Epidermal melanocyte (primary cell): ENCODE results near the gene BLID.

Source experiments
- DNase-seq: peaks from one replicate; pipeline ENCODE4 v3.0.0; 2011; ENCODE audit warnings: low spot score; ENCODE audit not compliant: insufficient read length

BLID gene

DNA sequence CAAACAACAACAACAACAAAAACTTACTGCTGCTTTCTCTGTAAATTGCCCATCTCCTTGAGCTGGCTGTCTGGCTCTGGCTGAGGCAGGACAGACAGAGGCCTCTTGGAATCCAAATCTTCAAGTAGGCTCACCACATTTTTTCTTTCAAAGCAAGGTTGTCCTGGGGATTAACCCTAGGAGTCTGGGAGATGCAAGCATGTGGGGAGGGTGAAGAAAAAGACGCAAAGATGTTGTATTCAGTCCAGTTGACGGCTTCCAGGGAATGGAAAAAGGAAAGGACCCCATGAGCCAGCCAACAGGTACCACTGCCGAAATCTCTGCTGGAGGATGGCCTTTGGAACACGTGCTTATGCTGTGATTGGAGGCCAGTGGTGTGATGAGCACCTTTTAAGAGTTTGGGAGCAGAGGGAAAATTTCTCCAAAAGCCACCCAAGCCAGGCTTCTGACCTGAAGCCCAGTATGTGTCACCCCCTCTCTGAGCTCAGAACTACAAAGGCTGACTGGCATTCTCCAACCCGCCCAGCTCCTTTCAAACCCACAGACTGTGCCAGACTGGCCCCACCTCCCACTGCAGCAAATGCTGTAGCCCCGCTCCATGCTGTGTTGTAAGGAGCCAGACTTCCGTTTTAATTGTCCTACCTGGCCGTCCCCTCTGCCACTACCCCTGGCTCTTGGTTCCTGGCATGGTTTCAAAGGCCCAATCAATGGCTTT lies 10.8 kb downstream of the BLID start:
- DNase-seq = no peak

DNA sequence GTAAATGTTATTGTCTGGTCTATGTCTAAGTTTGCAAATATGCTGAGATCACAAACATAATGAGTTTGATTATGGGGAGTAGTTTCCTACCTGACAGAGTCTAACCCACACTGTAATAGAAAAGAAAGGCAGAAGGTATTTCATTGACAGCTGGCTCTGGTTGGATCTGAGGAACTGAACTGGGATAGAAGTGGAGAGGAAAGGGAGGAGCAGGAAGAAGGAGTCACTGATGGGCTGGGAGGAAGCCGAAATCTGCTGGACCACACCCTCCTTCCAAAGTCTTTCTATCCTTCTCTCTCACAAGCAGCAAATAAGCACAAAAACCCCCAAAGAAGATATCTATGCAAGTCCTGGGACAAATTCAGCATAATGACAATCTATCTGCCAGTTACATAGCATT lies 11.7 kb downstream of the BLID start:
- no peak for DNase-seq

DNA sequence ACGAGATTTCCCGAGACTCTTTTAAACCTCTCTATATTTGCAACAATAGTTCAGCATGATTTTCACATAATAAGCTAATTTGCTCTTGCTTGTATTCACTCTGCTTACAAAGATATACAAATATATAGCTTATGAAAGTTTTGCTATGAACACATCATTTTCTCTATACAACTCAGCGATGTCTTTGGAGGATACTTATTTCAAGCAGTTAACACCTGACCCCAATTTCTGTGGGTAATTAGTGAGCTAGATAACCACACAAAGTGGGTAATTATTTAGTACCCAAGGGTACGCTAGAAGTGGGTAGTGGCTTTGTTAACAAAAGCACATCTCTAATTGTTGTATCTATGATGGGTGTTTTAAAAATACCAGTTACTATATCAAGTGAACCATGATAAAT lies 12.3 kb downstream of the BLID start:
- DNase-seq = no peak

- no peak for DNase-seq
These were observed 12.7 kb downstream of the BLID start for GRCh38 chr11:122103321-122103720.

DNA sequence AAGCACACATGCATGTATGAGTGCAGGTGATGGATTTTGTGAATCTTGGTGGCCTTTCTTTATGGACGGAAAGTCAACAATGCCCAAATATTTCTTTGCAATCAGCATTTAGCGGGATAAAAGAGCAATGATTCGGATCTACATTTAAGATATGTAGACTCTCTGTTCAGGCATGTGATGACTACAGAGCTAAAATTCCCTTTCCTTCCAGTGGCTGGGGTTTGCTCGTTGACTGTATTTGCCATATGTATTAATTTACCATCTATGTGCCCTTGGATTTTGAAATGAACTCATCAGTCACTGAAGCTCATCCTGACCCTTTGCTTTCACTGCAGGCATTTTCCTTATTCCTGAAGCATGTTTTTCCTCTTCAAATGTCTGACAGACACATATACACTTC lies 13.6 kb downstream of the BLID start:
- DNase-seq = no peak

DNA sequence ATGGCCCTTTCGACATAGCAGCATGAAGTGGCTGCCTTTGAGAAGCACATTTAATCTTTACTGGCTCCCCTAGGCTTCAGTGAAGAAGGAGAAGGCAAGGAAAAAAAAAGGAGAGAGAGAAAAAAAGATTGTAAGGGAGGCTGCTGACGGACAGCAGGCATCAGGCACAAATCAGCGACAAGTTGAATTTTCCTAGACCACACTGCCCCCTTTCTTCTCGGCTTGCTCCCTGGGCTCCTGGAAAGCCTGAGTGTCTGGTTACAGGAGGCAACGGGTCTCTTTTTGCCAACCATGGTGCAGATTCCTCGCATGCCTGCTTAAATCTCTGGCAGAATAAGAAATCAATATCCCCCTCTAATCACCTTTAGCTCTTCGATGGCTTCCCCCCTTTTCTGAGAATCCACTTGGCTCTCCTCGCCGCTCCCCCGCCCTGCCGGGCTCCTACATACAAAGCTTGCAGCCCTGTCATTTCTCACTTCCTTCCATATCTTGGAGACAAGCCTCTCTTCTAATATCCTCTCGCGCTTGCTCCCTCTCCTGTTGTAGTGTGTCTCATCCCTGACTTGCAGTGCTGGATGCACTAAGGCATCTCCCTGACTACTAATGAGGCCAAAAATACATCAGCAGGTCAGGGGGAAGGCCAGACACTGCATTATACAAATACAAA lies 14.3 kb downstream of the BLID start:
- DNase-seq = peak; percentile 57

GRCh38 chr11:122100756-122101080 lies 15.3 kb downstream of the BLID start:
- DNase-seq = no peak

GRCh38 chr11:122100037-122100755 lies 15.8 kb downstream of the BLID start:
- no peak for DNase-seq

DNA sequence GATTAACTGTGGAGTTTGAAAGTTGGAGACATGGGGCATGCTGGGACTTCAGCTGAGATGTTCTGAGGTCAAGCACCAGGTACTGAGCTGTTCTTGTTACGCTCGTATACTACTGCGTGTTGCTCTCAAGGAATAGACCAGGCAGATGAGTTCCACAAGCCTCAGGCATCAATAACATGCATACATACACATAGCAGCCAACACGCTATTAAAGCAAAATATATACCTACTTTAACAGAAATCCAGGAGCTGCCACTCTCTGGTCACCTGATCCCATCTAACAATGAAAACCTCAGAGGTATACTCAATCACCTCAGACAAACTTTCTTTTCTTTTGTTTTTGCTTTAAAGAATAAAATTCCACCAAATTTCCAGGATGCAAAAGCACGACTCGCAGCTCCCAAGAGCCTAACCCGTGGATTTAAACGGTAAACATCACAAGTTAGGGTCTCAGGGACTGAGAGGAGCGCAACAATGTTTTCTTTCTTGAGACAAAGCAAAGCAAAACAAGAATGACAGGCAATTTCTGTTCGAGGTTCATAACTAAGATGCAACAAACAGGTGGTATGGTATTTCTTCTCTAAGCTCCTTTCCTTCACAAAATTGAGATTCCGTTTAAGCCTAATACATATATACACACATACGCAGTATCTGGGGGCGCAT lies 16.5 kb downstream of the BLID start:
- DNase-seq = no peak

- DNase-seq = no peak
These were observed 17.6 kb downstream of the BLID start for GRCh38 chr11:122098261-122098980.

DNA sequence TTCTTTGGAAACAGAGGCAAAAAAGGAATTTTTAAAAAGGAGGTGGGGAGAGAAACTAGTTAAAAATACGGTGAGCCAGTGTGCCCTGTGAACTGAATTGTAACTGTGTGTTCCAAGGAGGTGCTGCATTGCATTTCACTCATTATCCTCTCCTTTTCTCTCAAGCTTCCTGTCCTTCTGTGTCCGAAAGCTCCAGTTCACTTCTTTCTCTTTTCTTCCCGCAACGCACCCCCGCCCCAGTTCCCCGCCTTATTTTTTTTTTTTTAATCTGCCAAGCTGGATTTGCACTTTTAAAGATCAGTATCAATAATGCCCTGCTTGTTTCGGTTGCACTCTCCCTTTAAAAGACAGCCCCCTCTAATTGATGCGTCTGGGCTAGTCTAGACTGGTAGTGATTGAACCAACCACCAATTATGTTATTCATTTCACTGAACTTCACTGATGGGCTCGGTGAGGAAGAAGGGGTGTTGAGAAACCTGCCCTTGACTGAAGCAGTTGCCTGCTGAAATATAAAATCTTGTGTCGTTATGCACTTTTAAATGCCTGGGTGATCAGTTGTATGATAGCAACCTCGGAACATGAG lies 18.5 kb downstream of the BLID start:
- no peak for DNase-seq

DNA sequence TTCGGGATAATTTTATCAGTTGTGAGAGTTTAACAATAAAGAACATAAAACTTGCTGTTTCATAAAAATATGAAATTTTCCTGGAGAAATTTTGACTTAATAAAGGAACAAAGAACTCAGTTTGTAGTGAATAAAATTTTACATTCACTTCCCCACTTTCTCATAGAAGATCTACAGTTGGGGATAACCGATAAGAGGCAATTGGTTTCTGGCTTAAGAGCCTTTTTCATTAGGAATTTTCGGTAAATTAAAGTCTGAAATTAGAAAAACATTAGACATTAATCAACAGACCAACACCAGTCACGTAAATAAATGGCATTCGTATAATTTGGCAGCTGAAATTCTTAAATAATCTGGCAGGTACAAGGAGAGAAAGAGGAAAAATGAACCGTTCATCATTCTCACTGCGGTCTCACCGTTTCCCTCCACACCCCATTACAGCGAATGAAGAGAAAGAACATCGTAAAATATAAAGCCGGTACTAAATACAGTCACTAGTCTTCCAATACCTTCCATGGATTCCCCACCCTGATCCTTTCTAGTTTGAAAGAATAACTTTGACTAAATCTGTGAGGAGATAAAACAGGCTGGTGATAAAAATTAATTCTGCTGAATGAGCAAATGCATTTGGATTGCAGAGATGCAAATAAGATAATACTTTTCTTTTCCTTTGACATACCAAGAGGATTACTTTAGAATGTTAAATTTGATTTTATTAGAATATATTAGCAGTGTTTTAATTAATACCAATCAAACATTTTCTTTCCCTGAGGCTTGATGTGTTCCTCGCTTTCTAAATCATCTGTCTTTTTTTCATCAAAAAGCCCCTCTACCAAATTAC lies 19.5 kb downstream of the BLID start:
- DNase-seq = no peak

GRCh38 chr11:122095681-122096262 lies 20.2 kb downstream of the BLID start:
- no peak for DNase-seq

DNA sequence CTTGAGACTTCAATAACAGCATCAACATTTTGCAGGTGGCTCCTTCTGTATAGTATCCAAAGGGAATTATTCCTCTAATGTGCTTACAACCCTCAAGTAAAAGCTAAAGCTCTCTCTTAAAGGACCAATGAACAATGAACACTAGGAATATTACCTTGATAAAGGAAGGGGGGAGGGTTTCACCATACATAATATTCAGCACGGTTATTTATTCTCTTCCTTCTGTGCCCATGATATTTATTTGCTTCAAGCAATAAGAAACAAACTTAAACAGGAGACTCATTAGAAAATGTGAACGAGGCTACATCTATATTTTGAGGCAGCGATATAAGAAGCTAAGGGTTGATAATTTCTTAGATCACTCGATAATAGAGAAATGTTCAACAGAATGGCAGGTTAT lies 21.2 kb downstream of the BLID start:
- no peak for DNase-seq

DNA sequence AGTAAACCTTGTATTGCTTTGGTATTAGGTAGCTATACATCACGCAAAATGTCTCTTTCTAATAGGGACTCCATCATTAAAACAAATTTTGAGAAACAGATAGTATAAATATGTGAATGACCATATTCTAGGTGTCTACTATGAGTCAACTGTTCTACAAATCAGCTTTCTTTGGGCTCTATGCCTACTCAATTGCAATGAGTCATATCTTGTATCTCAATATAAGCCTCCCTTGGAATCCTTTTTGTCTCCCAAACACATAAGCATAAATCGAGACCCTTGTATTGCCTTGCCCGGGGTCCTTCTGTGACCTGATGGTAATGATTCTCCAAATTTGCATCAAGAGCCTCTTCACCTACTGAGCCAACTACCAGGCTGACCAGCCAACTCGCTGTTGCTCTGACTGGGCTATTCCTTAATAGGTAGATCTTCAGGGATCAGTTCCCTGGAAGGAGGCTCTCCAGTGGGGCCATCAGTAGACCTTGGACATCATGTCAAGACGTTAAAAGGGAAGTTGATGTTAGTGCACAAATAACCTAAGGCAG lies 22.2 kb downstream of the BLID start:
- DNase-seq = no peak

GRCh38 chr11:122091835-122092234 lies 24.2 kb downstream of the BLID start:
- DNase-seq = no peak

- DNase-seq = no peak
These were observed 26.9 kb downstream of the BLID start for GRCh38 chr11:122089111-122089510.

DNA sequence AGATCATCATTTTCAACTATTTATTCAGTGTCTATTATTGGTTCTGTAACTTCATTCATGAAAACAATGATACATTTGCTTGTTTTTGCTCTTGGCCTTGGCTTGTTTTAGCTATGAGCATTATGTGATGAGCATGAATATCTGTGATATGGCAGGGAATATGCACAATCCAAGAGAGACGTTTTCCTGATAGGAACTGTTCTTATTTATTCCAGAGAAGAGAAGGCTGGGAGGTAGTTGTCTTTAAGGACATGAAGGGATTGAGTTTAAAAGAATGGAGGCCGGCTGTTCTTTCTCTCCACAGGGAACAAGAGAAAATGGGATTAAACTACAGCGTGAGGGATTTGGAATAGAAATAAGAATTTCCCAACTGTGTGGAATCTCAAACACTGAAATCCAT lies 30.3 kb downstream of the BLID start:
- DNase-seq = no peak

DNA sequence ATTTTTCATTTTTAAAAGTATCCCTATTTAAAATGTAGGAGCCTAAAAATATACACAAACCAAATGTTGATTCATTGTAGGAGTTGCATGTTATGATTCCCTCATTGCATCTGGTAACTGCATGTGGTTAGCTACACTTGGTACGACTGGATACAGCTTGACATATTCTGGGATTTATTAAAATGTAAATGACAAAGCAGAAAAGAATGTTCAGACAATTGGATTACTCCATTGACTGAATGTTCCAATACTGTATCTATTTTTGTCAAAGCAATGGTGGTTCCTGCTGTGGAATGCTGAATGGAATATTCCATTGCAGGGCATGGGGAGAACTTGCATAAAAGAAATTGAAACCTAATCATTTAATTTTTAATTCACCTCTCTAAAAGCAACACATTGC lies 30.8 kb downstream of the BLID start:
- DNase-seq = no peak

- DNase-seq = no peak
These were observed 33.8 kb downstream of the BLID start for GRCh38 chr11:122082205-122082604.
